Mononuclear cell (primary cell): Measurements from ENCODE around the gene STEAP2. TPM values are rescaled to one million over a fixed set of nuclear protein-coding genes. Genes with fewer than 3 reads are reported as not detected.
A peak's percentile ranks its signal among the peaks of the same experiment; 100 is the strongest.
"Not testable (repeated sequence)": the region's sequence is repeated elsewhere in the genome, so short reads cannot be mapped to it uniquely, and the experiment has no call there.

Source experiments
- H3K27me3 ChIP-seq: 2 replicates; pipeline ENCODE4 v1.6.0; 2011; ENCODE audit warnings: low read length, control low read depth; ENCODE audit not compliant: insufficient read depth
- H3K4me1 ChIP-seq: 2 replicates; pipeline ENCODE4 v1.5.1; 2011; ENCODE audit warnings: mild to moderate bottlenecking, low read length, control low read depth; ENCODE audit not compliant: insufficient read depth
- H3K4me3 ChIP-seq: 2 replicates; pipeline ENCODE4 v1.5.1; 2011; ENCODE audit warnings: mild to moderate bottlenecking, low read length, moderate library complexity
- H3K9me3 ChIP-seq: 2 replicates; pipeline ENCODE4 v1.5.1; 2011; ENCODE audit warnings: low read depth, mild to moderate bottlenecking, control low read depth, low read length
- total RNA-seq: library from RNA; depleted of rRNA; stranded (reverse); fragments of >200 nt; gene quantifications from one replicate; pipeline ENCODE4 v1.2.3, GENCODE V29; 2012

The STEAP2 gene
- total RNA-seq, 1 donor, result 0.10 TPM

DNA sequence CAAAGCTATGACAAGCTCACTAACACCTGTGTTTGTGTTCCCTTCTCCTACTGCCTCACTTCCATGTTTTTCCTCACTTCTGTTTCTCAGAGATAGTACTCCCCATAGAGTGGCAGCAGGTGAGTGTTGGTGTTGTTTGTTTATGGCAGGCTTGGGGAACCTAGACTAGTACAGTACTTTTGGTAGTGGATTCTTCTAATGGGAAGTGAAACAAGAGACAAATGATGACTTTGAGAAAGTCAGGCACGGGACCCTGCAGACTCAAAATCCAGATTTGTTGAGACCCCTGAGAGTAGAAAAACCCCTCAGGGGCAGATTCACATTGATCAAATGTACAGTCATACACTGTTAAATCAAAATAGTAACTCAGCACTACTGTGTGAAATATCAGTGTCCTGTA, 27.0 kb downstream of the STEAP2 start:
- H3K4me3 ChIP-seq, result no peak overlapping the region
- H3K4me1 ChIP-seq, result no peaks in the 10 kb centered on the region
- peaks cover 5% of the 10 kb centered on the region for H3K27me3 ChIP-seq
- no peaks in the 10 kb centered on the region for H3K9me3 ChIP-seq

DNA sequence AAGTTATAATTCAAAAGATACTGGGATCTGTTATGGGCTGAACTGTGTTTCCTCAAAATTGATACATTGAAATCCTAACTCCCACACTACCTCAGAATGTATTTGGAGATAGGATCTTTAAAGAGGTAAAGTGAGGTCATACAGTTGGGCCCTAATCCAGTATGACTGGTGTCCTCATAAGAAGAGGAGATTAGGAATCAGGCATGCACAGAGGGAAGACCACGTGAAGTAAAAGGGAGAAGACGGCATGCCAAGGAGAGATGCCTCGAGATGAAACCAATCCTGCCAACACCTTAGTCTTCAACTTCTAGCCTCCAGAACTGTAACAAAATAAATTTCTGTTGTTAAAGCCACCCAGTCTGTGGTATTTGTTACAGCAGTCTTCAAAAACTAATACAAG, 27.5 kb downstream of the STEAP2 start:
- Histone ChIP-seq H3K9me3 (no peaks in the 10 kb centered on the region), H3K27me3 (peaks cover 10% of the 10 kb centered on the region), H3K4me1 (no peaks in the 10 kb centered on the region), H3K4me3 (no peak overlapping the region)

DNA sequence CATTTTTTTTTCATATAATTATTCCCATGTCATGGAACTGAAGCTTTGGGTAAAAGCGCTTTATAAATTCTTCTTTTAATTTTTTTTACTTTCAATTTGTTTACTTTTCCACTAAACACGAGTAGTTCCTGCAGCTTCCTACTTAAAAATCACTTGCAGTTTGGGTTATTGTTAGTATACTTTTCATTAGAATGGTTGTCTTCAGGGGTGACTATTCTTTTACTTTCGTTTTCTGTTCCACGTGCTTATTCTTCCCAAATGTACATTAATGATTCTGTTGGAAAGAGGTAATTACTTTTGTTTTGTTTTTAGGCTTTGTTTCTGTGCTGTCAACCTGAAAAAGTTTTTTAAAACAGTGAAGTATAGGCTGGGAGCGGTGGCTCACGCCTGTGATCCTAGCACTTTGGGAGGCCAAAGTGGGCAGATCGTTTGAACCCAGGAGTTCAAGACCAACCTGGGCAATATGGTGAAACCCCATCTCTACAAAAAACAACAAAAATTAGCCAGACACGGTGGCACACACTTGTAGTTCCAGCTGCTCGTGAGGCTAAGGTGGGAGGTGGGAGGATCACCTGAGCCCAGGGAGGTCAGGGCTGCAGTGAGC, 28.2 kb downstream of the STEAP2 start:
- peaks cover 5% of the 10 kb centered on the region for H3K4me1 ChIP-seq
- H3K4me3 ChIP-seq, result no peak overlapping the region
- peaks cover 15% of the 10 kb centered on the region for H3K27me3 ChIP-seq
- no peaks in the 10 kb centered on the region for H3K9me3 ChIP-seq

DNA sequence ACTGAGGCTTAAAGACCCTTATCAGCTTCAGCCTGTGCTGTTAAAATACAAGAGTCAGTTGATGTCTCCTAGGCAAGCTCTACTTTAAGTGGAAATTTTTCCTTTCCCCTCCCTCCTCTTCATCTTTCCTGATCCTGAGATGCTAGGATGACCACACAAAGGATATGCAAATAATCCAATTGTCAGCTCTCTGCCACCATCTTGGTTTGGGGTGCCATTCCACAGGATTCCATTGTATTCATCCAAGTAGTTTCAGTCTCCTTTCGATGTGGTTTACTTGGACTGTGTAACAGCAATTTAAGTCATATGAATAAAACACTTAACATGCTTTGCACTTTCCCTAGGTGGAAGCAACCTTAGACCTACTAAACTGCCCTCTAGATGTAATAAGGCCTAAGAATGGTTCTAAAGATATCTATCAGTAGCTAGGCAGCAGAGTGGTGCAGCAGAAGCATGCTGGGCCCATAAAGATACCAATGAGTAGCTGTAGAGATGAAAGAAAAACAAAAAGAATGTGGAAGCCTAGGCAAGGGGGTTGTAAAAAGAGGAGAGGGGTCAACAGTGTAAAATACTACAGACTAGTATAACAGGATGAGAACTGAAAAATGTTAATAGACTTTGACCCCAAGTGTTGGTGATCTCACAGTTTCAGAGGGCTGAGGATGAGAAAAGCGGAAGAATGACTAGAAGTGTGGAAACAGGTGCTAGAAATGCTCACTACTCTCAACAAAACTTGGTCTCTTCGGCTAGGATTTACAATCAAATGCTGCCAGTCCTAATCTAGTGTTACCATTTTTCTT, 31.0 kb downstream of the STEAP2 start:
- no peaks in the 10 kb centered on the region for H3K9me3 ChIP-seq
- peaks cover 32% of the 10 kb centered on the region for H3K27me3 ChIP-seq
- H3K4me3 ChIP-seq, result no peak overlapping the region
- peaks cover 17% of the 10 kb centered on the region for H3K4me1 ChIP-seq

DNA sequence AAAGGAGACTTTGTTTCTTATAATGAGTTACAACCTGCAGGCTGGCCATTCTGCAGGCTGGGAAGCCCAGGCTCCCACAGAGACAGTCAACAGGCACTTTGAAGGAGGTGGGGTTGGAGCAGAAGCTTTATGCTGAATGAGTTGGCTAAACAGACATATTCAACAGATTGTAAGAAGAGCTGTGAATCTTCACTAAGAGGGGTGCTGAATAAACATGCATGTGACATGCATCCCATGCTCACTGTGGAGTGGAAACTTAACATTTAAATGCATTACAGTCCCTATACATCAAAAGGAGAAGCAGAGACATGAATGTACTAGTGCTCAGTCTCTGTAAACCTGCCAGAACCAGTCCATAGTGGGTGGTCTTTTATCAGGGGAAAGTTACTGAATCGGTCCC, 32.0 kb downstream of the STEAP2 start:
- H3K9me3 ChIP-seq, result no peaks in the 10 kb centered on the region
- no peak overlapping the region for H3K4me3 ChIP-seq
- H3K4me1 ChIP-seq, result peaks cover 17% of the 10 kb centered on the region
- H3K27me3 ChIP-seq, result peaks cover 32% of the 10 kb centered on the region

DNA sequence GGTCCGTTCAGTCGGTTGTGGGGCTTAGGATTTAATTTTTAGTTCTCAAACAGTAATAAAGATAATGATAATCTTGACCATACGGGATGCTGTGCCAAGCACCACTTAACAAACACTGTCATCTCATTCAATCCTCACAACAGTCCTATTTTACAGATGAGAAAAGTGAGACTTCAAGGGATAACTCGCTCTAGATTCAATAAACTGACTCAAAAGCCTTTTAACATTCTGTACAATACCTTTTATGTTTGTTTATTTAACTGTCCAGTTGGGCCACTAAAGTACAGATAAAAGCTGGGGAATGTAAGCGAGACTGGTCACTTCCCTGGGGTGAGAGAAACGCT, 33.0 kb downstream of the STEAP2 start:
- Histone ChIP-seq H3K4me1 (peaks cover 17% of the 10 kb centered on the region), H3K27me3 (peaks cover 32% of the 10 kb centered on the region), H3K4me3 (peak overlapping the region; percentile 56)

DNA sequence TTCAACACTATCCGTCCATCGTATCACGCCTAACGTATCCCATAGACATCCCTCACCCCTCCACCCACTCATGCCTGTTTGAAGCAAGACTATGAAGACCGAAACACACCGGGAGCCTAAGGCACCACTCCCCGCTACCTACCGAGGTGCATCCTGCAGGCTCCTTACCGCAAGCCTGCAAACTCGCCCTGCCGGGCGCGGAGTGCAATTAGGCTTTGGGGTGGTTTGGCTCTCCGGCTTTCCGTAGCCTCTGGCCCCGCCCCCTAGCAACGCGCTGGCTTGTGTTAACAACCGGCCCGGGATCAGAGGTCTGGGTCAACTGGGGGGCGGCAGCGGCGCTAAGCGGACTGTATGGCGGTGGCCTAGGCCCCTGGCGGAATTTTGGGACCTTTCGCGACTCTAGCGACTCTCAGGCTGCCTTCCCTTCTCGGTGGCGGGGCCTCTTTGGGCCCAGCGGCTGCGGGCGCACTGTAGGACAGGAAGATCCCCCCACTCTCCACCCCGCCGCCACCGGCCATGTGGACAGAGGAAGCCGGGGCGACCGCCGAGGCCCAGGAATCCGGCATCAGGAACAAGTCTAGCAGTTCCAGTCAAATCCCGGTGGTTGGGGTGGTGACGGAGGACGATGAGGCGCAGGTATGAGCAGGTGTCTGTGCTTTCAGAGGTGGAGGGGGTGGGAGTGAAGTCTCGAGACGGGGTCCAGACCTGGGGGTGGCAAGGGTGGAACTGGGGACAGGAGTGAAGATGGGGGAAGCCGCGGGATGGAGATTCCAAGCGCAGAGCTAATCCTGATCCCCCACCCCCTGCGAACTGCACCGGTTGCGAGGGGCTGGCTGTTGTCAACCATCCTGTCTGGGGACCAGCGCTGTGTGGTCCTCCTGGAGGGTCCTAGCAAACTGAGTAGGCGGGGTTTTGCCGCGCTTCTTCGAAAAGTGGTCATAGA, 33.6 kb downstream of the STEAP2 start, which contains the start of gene CFAP69:
CFAP69 (plus strand) TSS at position 266 of the 943 bp plus-strand sequence; CDS start at position 517, 251 bp downstream.
- H3K27me3 ChIP-seq, result peaks cover 32% of the 10 kb centered on the region
- peak within 1 kb of the TSS; percentile 56 for H3K4me3 ChIP-seq
- peaks cover 17% of the 10 kb centered on the region for H3K4me1 ChIP-seq
- no peaks in the 10 kb centered on the region for H3K9me3 ChIP-seq

More for the DNA sequence above, 33.0 kb downstream of the STEAP2 start:
- H3K9me3 ChIP-seq, result no peaks in the 10 kb centered on the region

DNA sequence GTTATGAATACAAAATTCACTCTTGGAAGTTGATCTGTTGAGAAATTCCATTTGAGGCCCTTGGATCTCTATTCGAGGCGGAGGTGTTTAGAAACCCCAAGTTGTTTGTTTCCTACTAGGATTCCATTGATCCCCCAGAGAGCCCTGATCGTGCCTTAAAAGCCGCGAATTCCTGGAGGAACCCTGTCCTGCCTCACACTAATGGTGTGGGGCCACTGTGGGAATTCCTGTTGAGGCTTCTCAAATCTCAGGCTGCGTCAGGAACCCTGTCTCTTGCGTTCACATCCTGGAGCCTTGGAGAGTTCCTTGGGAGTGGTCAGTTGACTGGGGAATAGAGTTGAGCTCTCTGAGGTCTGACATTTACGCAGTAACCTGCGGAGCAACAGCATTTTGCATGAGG, 34.6 kb downstream of the STEAP2 start:
- Histone ChIP-seq H3K4me3 (no peak overlapping the region), H3K4me1 (peaks cover 17% of the 10 kb centered on the region), H3K27me3 (peaks cover 32% of the 10 kb centered on the region), H3K9me3 (no peaks in the 10 kb centered on the region)

DNA sequence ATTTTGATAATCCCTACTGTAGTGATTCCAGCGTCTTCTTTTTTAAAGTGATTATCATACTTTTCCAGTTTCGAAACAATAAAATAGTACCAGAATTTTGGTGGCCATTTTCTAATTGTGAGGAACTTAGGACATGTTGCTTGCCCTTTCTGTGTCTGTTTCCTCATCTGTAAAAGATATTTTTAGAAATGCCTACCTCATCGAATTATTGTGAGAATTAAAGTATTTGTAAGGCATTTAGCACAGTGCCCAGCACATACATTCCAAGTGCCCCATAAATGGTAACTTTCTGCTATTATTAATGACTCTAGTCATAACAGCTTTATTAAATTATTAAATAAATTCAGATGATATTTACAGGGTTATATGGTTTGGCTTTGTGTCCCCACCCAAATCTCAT, 37.2 kb downstream of the STEAP2 start:
- H3K4me1 ChIP-seq, result peaks cover 17% of the 10 kb centered on the region
- no peaks in the 10 kb centered on the region for H3K9me3 ChIP-seq
- H3K4me3 ChIP-seq, result no peak overlapping the region
- peaks cover 32% of the 10 kb centered on the region for H3K27me3 ChIP-seq

DNA sequence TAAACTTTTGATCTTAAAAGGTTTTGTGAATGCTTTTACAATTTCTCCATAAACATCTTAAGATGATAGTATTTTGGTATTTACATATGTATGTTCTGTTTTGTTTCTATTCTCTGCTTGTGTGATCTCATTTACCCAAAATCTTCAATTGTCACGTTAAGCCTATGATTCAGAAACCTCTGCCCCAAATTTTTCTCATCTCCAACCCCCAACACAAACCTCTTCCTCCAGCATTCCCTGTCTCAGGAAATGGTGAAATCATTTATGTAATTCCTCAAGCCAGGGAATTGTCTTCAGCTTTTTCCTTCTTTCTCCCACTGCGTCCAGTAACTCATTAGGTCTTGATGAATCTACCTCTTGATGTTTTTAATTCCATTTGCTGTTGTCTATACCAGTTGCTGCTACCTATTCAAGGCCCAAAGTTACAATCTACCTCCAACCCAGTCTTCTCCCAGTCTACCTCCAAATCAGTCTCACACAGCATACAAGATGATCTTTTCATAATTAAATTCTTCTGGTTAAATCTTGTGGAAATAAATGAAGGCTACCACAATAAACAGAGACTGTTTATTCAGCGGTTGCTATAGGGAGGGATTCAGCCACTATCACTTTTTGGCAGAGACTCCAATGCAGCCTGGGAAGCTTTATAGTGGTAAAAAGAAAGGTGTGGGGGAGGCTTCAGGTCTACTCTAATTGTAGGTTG, 39.2 kb downstream of the STEAP2 start:
- H3K4me1 ChIP-seq, result peaks cover 5% of the 10 kb centered on the region
- H3K27me3 ChIP-seq, result peaks cover 18% of the 10 kb centered on the region
- no peaks in the 10 kb centered on the region for H3K9me3 ChIP-seq
- no peak overlapping the region for H3K4me3 ChIP-seq

DNA sequence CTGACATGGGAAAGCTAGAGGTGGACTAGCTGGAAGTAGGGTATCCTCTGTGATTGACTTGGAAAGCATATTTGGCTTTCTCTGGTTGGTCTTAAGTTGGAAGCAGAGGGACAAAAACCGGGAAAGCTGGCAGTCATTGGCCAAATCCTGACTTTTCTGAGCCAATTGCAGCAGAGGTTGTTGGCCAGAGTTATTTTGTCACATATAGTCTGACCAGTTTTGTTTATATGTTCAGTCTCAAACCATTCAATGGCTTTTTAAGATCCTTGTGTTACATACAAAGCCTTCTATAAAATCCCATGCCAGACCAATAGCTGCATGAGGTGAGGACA, 39.7 kb downstream of the STEAP2 start:
- H3K27me3 ChIP-seq, result peaks cover 18% of the 10 kb centered on the region
- no peak overlapping the region for H3K4me3 ChIP-seq
- no peaks in the 10 kb centered on the region for H3K9me3 ChIP-seq
- no peaks in the 10 kb centered on the region for H3K4me1 ChIP-seq

DNA sequence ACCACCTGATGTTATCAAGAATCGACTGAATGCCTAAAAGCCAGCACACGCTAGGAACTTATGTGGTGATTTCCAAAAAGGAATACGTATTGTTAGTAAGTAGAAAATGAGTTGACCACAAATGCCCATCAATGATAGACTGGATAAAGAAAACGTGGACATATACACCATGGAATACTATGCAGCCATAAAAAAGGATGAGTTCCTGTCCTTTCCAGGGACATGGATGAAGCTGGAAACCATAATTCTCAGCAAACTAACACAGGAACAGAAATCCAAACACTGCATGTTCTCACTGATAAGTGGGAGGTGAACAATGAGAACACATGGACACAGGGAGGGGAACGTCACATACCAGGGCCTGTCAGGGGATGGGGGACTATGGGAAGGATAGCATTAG, 44.5 kb downstream of the STEAP2 start:
- peaks cover 13% of the 10 kb centered on the region for H3K27me3 ChIP-seq
- not testable (repeated sequence) for H3K9me3 ChIP-seq, H3K4me1 ChIP-seq, H3K4me3 ChIP-seq

DNA sequence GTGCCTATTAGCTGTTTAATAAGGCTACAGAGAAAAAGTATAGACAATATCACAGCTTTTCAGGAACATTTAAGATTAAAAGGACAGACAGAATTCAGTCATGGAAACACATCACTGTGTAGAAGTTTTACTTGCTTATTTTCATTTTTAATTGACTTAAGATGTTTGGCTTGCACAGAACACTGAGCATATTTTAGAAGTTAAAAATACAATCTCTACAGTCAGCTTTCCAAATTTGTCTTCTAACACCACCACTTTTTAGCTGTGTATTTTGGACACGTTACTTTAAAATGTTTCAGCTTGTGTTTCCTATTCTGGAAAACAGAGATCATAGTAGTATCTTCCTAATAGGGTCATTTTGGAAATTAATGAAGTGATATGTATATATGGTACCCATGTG, 45.2 kb downstream of the STEAP2 start:
- no peaks in the 10 kb centered on the region for H3K4me1 ChIP-seq
- H3K9me3 ChIP-seq, result no peaks in the 10 kb centered on the region
- H3K27me3 ChIP-seq, result peaks cover 16% of the 10 kb centered on the region
- H3K4me3 ChIP-seq, result no peak overlapping the region

DNA sequence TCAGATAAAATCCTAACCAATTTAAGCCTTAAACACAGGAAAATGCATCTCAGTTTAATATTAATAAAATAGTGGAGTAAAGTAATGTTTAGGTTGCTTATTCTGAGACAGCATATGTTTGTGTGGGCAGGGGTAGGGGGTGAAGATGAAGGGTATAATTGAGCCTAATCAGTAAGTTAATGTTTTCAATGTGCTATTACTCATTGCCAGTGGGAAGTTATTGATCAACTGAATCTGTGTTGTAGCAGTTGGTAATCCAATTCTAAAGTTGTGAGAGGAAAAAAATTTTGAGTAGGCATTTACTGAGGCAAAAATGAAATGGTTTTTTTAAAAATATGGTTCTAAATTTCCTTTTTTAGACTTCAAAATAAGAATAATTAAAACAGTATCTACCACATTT, 49.9 kb downstream of the STEAP2 start:
- H3K4me1 ChIP-seq, result no peaks in the 10 kb centered on the region
- H3K4me3 ChIP-seq, result no peak overlapping the region
- no peaks in the 10 kb centered on the region for H3K9me3 ChIP-seq
- peaks cover 15% of the 10 kb centered on the region for H3K27me3 ChIP-seq

DNA sequence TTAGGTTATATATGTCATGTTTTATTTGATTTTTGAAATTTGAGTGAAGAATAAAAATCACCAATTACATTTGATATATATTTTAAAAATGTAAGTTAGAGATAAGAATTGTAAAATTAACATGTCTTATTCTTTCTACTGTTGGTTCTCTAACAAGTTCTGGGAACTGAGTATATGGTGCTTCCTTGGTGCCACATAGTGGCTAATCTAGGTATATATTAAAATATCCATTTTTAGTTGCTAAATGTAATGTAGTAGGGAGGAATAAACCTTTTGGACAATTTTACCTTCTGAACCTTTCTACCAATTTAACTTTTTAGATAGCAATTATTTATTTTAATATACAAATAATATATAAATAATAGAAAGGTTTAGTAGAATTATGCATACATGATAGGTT, 50.9 kb downstream of the STEAP2 start:
- Histone ChIP-seq H3K4me1 (no peaks in the 10 kb centered on the region), H3K9me3 (no peaks in the 10 kb centered on the region), H3K27me3 (peaks cover 15% of the 10 kb centered on the region), H3K4me3 (no peak overlapping the region)
